OCI-LY1 (cell line): ENCODE data around the gene PLEKHB2.
"Not testable (repeated sequence)": the region's sequence is repeated elsewhere in the genome, so short reads cannot be mapped to it uniquely, and the experiment has no call there.

Experiments
- H2AFZ ChIP-seq: fragments of 200-600 bp; sonication (generic), shearing (Covaris generic); 2 replicates; pipeline ENCODE4 v1.6.0; 2014; ENCODE audit warnings: antibody characterized with exemption, mild to moderate bottlenecking, low read length
- H3F3A ChIP-seq: fragments of 200-600 bp; sonication (generic), shearing (Covaris generic); 2 replicates; pipeline ENCODE4 v1.6.0; 2014; ENCODE audit warnings: mild to moderate bottlenecking, antibody characterized with exemption, low read length, moderate library complexity; ENCODE audit not compliant: insufficient read depth
- H3K27ac ChIP-seq: fragments of 200-600 bp; sonication (generic); 2 replicates; pipeline ENCODE4 v1.5.1; 2014; ENCODE audit warnings: low read length, mixed run types, mild to moderate bottlenecking, low read depth; ENCODE audit not compliant: poor library complexity, severe bottlenecking
- H3K27me3 ChIP-seq: fragments of 200-600 bp; sonication (generic); 2 replicates; pipeline ENCODE4 v1.6.0; 2014; ENCODE audit warnings: antibody characterized with exemption, mild to moderate bottlenecking, low read length, moderate library complexity; ENCODE audit not compliant: insufficient read depth
- H3K36me3 ChIP-seq: fragments of 200-600 bp; sonication (generic); 2 replicates; pipeline ENCODE4 v1.6.1; 2014; ENCODE audit warnings: mild to moderate bottlenecking, antibody characterized with exemption, low read length, moderate library complexity, mixed read lengths; ENCODE audit not compliant: insufficient read depth
- H3K4me1 ChIP-seq: fragments of 200-600 bp; sonication (generic); 2 replicates; pipeline ENCODE4 v1.5.1; 2014; ENCODE audit warnings: mild to moderate bottlenecking, low read length, moderate library complexity; ENCODE audit not compliant: insufficient read depth, severe bottlenecking
- H3K4me2 ChIP-seq: fragments of 200-600 bp; sonication (generic), shearing (Covaris generic); 2 replicates; pipeline ENCODE4 v1.6.1; 2014; ENCODE audit warnings: low read length
- H3K4me3 ChIP-seq: fragments of 200-600 bp; sonication (generic); 2 replicates; pipeline ENCODE4 v1.5.1; 2014; ENCODE audit warnings: low read length, low read depth, mild to moderate bottlenecking, mixed read lengths; ENCODE audit not compliant: poor library complexity, severe bottlenecking
- H3K79me2 ChIP-seq: fragments of 200-600 bp; shearing (Covaris generic); 2 replicates; pipeline ENCODE4 v1.6.1; 2016; ENCODE audit warnings: mixed run types, low read length, mixed read lengths; ENCODE audit not compliant: insufficient read depth
- H3K9ac ChIP-seq: fragments of 200-600 bp; sonication (generic), shearing (Covaris generic); 2 replicates; pipeline ENCODE4 v1.6.1; 2014; ENCODE audit warnings: mild to moderate bottlenecking, low read length, mixed read lengths
- H3K9me2 ChIP-seq: fragments of 200-600 bp; sonication (generic), shearing (Covaris generic); 2 replicates; pipeline ENCODE4 v1.6.1; 2014; ENCODE audit warnings: low read depth, mild to moderate bottlenecking, low read length, mixed read lengths
- H3K9me3 ChIP-seq: fragments of 200-600 bp; shearing (Covaris generic); 2 replicates; pipeline ENCODE4 v1.6.1; 2014; ENCODE audit warnings: low read length, mixed read lengths
- H4K20me1 ChIP-seq: fragments of 200-600 bp; sonication (generic), shearing (Covaris generic); 2 replicates; pipeline ENCODE4 v1.6.0; 2016; ENCODE audit warnings: mild to moderate bottlenecking, low read length; ENCODE audit not compliant: insufficient read depth
- CTCF ChIP-seq: fragments of 200-600 bp; sonication (generic), shearing (Covaris generic); IDR thresholded peaks from 2 replicates; pipeline ENCODE4 v1.5.1; 2017; ENCODE audit warnings: mild to moderate bottlenecking, antibody characterized with exemption, low read length, moderate library complexity, mixed read lengths
- EZH2 ChIP-seq: fragments of 200-600 bp; sonication (generic), shearing (Covaris generic); IDR thresholded peaks from 2 replicates; pipeline ENCODE4 v1.8.0; 2017; ENCODE audit warnings: borderline replicate concordance, mixed run types, mild to moderate bottlenecking, antibody characterized with exemption, low read length, moderate library complexity, mixed read lengths

Gene PLEKHB2

GRCh38 chr2:131146749-131147148, 41.6 kb downstream of the PLEKHB2 start:
- Histone ChIP-seq H3K27ac (no peak overlapping the region), H3K9ac (no peak overlapping the region), H3K79me2 (no peaks in the 10 kb centered on the region), H3K4me3 (no peak overlapping the region), H3K9me2 (no peaks in the 10 kb centered on the region), H3K4me2 (no peak overlapping the region), H2AFZ (no peak overlapping the region), H3K4me1 (peaks cover 23% of the 10 kb centered on the region), H3F3A (no peaks in the 10 kb centered on the region), H3K27me3 (no peaks in the 10 kb centered on the region), H3K36me3 (peaks cover 69% of the 10 kb centered on the region), H4K20me1 (no peaks in the 10 kb centered on the region), H3K9me3 (no peaks in the 10 kb centered on the region)
- TF ChIP-seq EZH2 = no peak
- no peak for TF ChIP-seq CTCF

- TF ChIP-seq EZH2 = no peak
- no peak for TF ChIP-seq CTCF
- H3K36me3 ChIP-seq = peaks cover 54% of the 10 kb centered on the region
- no peaks in the 10 kb centered on the region for H4K20me1 ChIP-seq
- no peaks in the 10 kb centered on the region for H3K79me2 ChIP-seq
- no peak overlapping the region for H2AFZ ChIP-seq
- no peaks in the 10 kb centered on the region for H3K9me3 ChIP-seq
- H3K4me1 ChIP-seq = peaks cover 23% of the 10 kb centered on the region
- H3K9ac ChIP-seq = no peak overlapping the region
- no peak overlapping the region for H3K4me2 ChIP-seq
- no peak overlapping the region for H3K4me3 ChIP-seq
- no peak overlapping the region for H3K27ac ChIP-seq
- no peaks in the 10 kb centered on the region for H3K27me3 ChIP-seq
- H3K9me2 ChIP-seq = no peaks in the 10 kb centered on the region
- H3F3A ChIP-seq = no peaks in the 10 kb centered on the region
Measured at GRCh38 chr2:131148426-131148825, 43.3 kb downstream of the PLEKHB2 start.

- H3K9me3 ChIP-seq, H3K4me2 ChIP-seq, H3K27ac ChIP-seq, H3K27me3 ChIP-seq, H3K9me2 ChIP-seq, H3K79me2 ChIP-seq, H3K9ac ChIP-seq, H3K4me3 ChIP-seq, H2AFZ ChIP-seq, H4K20me1 ChIP-seq, H3F3A ChIP-seq: not testable (repeated sequence)
- Histone ChIP-seq H3K4me1 (peaks cover 14% of the 10 kb centered on the region), H3K36me3 (peaks cover 43% of the 10 kb centered on the region)
Measured at GRCh38 chr2:131150109-131150508, 45.0 kb downstream of the PLEKHB2 start.

DNA sequence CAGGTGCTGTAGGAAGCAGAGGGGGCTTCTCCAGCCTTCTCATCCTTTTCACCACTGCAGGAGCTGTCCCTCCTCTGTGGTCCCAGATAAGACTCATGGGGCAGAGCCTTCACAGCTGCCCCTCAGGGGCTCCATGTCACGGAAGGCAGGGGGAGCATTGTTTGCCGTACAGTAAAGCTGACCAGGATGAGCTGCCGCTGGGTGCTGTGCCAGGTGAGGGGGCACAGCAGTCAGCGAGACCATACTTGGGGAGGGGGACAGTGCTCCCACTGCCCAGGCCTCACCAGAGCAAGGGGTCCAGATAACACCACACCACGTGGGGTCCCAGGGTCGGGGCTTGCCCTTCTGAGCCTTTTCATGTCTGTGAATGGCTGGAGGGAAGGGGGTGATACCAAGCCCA, 46.3 kb downstream of the PLEKHB2 start:
- H3K79me2 ChIP-seq = no peaks in the 10 kb centered on the region
- H3K36me3 ChIP-seq = peaks cover 40% of the 10 kb centered on the region
- H2AFZ ChIP-seq = no peak overlapping the region
- no peaks in the 10 kb centered on the region for H3K9me2 ChIP-seq
- H3K9me3 ChIP-seq = no peaks in the 10 kb centered on the region
- TF ChIP-seq CTCF (no peak), EZH2 (no peak)
- H3K9ac ChIP-seq = no peak overlapping the region
- no peaks in the 10 kb centered on the region for H3F3A ChIP-seq
- no peaks in the 10 kb centered on the region for H3K27me3 ChIP-seq
- H3K27ac ChIP-seq = no peak overlapping the region
- H4K20me1 ChIP-seq = no peaks in the 10 kb centered on the region
- no peak overlapping the region for H3K4me3 ChIP-seq
- H3K4me2 ChIP-seq = no peak overlapping the region
- peaks cover 5% of the 10 kb centered on the region for H3K4me1 ChIP-seq
